ENCODE measurements around the gene ROR2.

GRCh38 chr9:91611582-91611981, 338.4 kb downstream of the ROR2 start:
- no peak for TF ChIP-seq CTCF (IDR thresholded peaks at IDR 0.05; ENCODE audit: low read depth, low read length, missing input control)
- TF ChIP-seq ATF3 (IDR thresholded peaks at IDR 0.05), result no peak
- TF ChIP-seq GABPA (IDR thresholded peaks at IDR 0.05 in 1 of 2, conservative IDR thresholded peaks at IDR 0.05 in 1 of 2), result no peak
- TF ChIP-seq REST (IDR thresholded peaks at IDR 0.05), result no peak
- TF ChIP-seq RAD21 (IDR thresholded peaks at IDR 0.05), result no peak
- no peak for TF ChIP-seq ZBTB33 (IDR thresholded peaks at IDR 0.05)
- no peak for TF ChIP-seq YY1 (IDR thresholded peaks at IDR 0.05)
- no peak for TF ChIP-seq MAX (IDR thresholded peaks at IDR 0.05)
- no peak for TF ChIP-seq RXRA (IDR thresholded peaks at IDR 0.05)
- no peak for TF ChIP-seq SP1 (IDR thresholded peaks at IDR 0.05)
- no peak for TF ChIP-seq HNF4A (conservative IDR thresholded peaks at IDR 0.05)
- no peak for TF ChIP-seq TAF1 (conservative IDR thresholded peaks at IDR 0.05)

Data from liver (tissue), 3 donors.